HepG2 (cell line): ENCODE results near the gene NRDE2. TPM values are rescaled to one million over a fixed set of nuclear protein-coding genes. Genes with fewer than 3 reads are reported as not detected.

ENCODE experiments used
- ATF5 ChIP-seq: sonication (generic); formaldehyde crosslinking; IDR thresholded peaks from 2 replicates; pipeline ENCODE4 v1.4.0; 2020; ENCODE audit warnings: mild to moderate bottlenecking, low read depth, missing genetic modification reagents
- CEBPZ ChIP-seq: IDR thresholded peaks from 2 replicates; pipeline ENCODE4 v1.6.1; 2012; ENCODE audit warnings: low read length, improper control_type of control experiment
- HOXA3 ChIP-seq: sonication (generic); formaldehyde crosslinking; IDR thresholded peaks from 2 replicates; pipeline ENCODE4 v1.5.0; 2020; ENCODE audit warnings: missing genetic modification reagents
- NFYC ChIP-seq: IDR thresholded peaks from 2 replicates; pipeline ENCODE4 v1.6.1; 2016; ENCODE audit warnings: missing genetic modification reagents, missing compliant biosample characterization
- NONO ChIP-seq, 2 experiments: fragments of 450-650 bp in 1 of 2; sonication (generic) in 1 of 2; formaldehyde crosslinking in 1 of 2; IDR thresholded peaks in 1 of 2; conservative IDR thresholded peaks in 1 of 2; 2 replicates each; pipeline versions ENCODE4 v1.6.1 to v1.8.0; 2017 to 2022; ENCODE audit warnings: mild to moderate bottlenecking in 1 of 2, missing genetic modification reagents in 1 of 2, moderate library complexity in 1 of 2
- RBM39 ChIP-seq: fragments of 200-400 bp; formaldehyde crosslinking; IDR thresholded peaks from one replicate; pipeline ENCODE4 v1.6.1; 2018; ENCODE audit warnings: antibody characterized with exemption, mild to moderate bottlenecking, low read depth, low read length; ENCODE audit not compliant: poor library complexity, severe bottlenecking
- SALL1 ChIP-seq: sonication (generic); formaldehyde crosslinking; IDR thresholded peaks from 2 replicates; pipeline ENCODE4 v1.8.0; 2022; ENCODE audit warnings: mild to moderate bottlenecking, missing genetic modification reagents
- TFE3 ChIP-seq: IDR thresholded peaks from 2 replicates; pipeline ENCODE4 v1.6.1; 2016
- UBTF ChIP-seq: sonication (generic); formaldehyde crosslinking; IDR thresholded peaks from 2 replicates; pipeline ENCODE4 v1.4.0; 2020; ENCODE audit warnings: mild to moderate bottlenecking, missing genetic modification reagents
- ZEB1 ChIP-seq: IDR thresholded peaks from 2 replicates; pipeline ENCODE4 v1.6.1; 2012; ENCODE audit warnings: mild to moderate bottlenecking, low read depth, inconsistent platforms; ENCODE audit not compliant: insufficient replicate concordance
- ZNF230 ChIP-seq: sonication (generic); formaldehyde crosslinking; IDR thresholded peaks from 2 replicates; pipeline ENCODE4 v1.4.0; 2020; ENCODE audit warnings: mild to moderate bottlenecking, missing genetic modification reagents
- ZNF335 ChIP-seq: sonication (generic); formaldehyde crosslinking; IDR thresholded peaks from 2 replicates; pipeline ENCODE4 v1.4.0; 2020; ENCODE audit warnings: missing genetic modification reagents
- ZNF619 ChIP-seq: sonication (generic); formaldehyde crosslinking; IDR thresholded peaks from 2 replicates; pipeline ENCODE4 v1.4.0; 2020; ENCODE audit warnings: mild to moderate bottlenecking, missing genetic modification reagents
- ZNF710 ChIP-seq: sonication (generic); formaldehyde crosslinking; IDR thresholded peaks from 2 replicates; pipeline ENCODE4 v1.5.0; 2020; ENCODE audit warnings: mild to moderate bottlenecking, missing genetic modification reagents, borderline replicate concordance
- ZNF749 ChIP-seq: sonication (generic); formaldehyde crosslinking; IDR thresholded peaks from 2 replicates; pipeline ENCODE4 v1.8.0; 2022; ENCODE audit warnings: mild to moderate bottlenecking, missing genetic modification reagents, moderate library complexity, borderline replicate concordance
- ZNF850 ChIP-seq: sonication (generic); formaldehyde crosslinking; conservative IDR thresholded peaks from 2 replicates; pipeline ENCODE4 v1.9.0; 2021; ENCODE audit warnings: mild to moderate bottlenecking, missing genetic modification reagents
- ZSCAN25 ChIP-seq: sonication (generic); formaldehyde crosslinking; IDR thresholded peaks from 2 replicates; pipeline ENCODE4 v1.8.0; 2022; ENCODE audit warnings: mild to moderate bottlenecking, missing genetic modification reagents
- polyA plus RNA-seq, 8 experiments: library from polyadenylated mRNA; depleted of rRNA in 3 of 8; stranded (reverse) in 7 of 8; unstranded in 1 of 8; fragments of >200 nt; fragmentation: Illumina TruSeq in 4 of 8; extraction: Trizol in 4 of 8; gene quantifications; 2 replicates each; pipeline versions ENCODE4 v1.2.1 to v1.2.3, GENCODE V29; 2011 to 2016; ENCODE audit warnings: low read depth in 4 of 8, missing spikeins in 1 of 8, mixed read lengths in 1 of 8; ENCODE audit not compliant: insufficient read depth in 1 of 8
- total RNA-seq, 5 experiments: library from RNA; depleted of rRNA; stranded (reverse); fragments of >200 nt; fragmentation: Illumina TruSeq; extraction: Trizol; gene quantifications; 2 replicates each; pipeline ENCODE4 v1.2.3, GENCODE V29; 2016; ENCODE audit warnings: low read depth in 1 of 5

Gene NRDE2
- total and polyA plus RNA-seq, 2 of the 13 experiments (the other 11 are each of a cell fraction or from before 2014, with no cell fraction given), result 5.6 to 12.5 TPM

DNA sequence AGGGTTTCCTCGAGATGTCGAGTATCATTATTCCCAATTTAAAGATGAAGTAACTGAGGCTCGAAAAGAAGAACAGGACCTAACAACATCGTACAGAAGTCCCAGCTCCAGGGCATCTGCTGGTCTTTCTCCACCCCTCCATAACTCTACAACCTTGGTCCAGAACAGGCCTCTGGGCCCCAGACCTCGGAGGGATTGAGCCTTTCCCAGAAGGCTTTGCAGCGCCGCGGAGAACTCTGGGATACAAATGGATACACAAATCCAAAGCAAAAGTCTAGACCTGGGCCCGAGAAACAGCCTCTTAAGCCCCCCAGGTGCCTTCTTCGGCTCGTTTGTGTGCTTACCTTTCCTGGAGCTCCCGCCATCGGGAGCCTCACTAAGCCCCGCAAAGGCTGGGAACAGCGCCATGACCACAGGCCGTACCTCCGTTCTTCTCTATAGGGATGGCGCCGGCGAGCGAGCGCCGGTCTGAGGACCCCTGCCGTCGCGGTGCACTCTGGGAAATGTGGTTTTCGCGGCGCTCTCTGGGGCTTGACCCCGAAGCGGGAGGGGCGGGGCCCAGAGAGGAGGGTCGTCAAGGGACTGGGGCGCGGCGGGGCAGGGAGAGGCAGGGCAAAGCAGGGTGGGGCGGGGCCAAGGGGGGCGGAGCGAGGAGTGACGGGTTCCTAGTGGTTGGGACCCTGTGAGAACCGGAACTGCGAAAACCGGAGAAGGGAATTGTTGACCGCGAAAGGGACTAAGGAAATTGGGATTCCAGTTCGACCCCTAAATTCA, at the start of gene NRDE2 (continued):
- TF ChIP-seq NONO (IDR thresholded peaks at IDR 0.05) (no peak), NONO (CRISPR knock-in tag; conservative IDR thresholded peaks at IDR 0.05) (0 out of 2 replicates have a peak, but pooled peaks have one; percentile 24), ZNF749 (CRISPR knock-in tag) (no peak), ZNF335 (CRISPR knock-in tag) (peak; percentile 99), HOXA3 (CRISPR knock-in tag) (peak; percentile 70; the same call in 1 of the 2 replicates), ZSCAN25 (peak; percentile 39; the same call in 1 of the 2 replicates), ZEB1 (peak; percentile 36), SALL1 (CRISPR knock-in tag) (peak; percentile 66), ZNF850 (CRISPR knock-in tag) (0 out of 2 replicates have a peak, but pooled peaks have one; percentile 68), ZNF710 (CRISPR knock-in tag) (no peak), ATF5 (0 out of 2 replicates have a peak, but pooled peaks have one; percentile 42), ZNF230 (CRISPR knock-in tag) (0 out of 2 replicates have a peak, but pooled peaks have one; percentile 35), CEBPZ (no peak), UBTF (peak; percentile 36; the same call in 1 of the 2 replicates), RBM39 (peak; percentile 69), TFE3 (CRISPR knock-in tag) (peak; percentile 35), NFYC (peak; percentile 47; the same call in 1 of the 2 replicates), ZNF619 (0 out of 2 replicates have a peak, but pooled peaks have one; percentile 41)
